ENCODE results near the gene MYT1. TPM values are rescaled to one million over a fixed set of nuclear protein-coding genes. Genes with fewer than 3 reads are reported as not detected.
A peak's percentile ranks its signal among the peaks of the same experiment; 100 is the strongest.

MYT1 gene
- total and polyA plus RNA-seq, 9 of the 15 experiments (the other 6 are each of a cell fraction or from before 2014, with no cell fraction given), result 0.02 to 0.12 (median 0.06) TPM; not detected in 4

DNA sequence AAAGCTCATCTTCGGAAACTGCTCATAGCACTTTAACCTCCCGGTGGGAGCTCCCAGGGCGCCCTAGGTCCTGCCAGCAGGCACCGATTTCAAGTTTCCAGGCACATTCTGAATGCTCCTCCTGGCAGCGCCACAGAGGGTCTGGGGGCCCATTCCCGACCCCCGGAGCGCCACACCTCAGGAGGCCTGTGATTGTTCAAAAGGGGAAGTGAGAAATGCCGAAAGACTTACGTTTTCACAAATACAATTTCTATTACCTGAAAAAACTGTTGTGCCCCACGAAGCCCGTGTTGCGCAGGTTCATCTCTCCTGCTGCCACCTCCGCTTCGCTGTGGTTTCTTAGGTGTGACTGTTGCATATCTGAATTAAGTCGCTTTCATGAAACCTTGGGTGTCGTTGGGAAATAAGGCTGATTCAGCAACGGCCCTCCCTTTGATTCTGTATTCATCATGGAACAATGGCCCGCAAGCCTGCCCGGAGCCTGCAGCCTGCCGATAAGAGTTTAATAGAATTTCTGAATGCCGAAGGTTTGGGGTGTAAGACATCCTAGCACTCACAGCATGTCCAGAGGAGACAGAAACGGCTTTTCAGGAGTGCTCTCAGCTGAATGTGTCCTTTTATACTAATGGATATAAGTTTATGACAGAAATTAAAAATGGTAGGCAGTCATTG, 1.9 kb upstream of the MYT1 start (continued):
- no peak for TF ChIP-seq ARID3A (IDR thresholded peaks at IDR 0.05; ENCODE audit: borderline replicate concordance, low read depth, low read length)
- no peak for TF ChIP-seq TCF7 (IDR thresholded peaks at IDR 0.05; ENCODE audit: borderline replicate concordance)
- no peak for TF ChIP-seq FOXP4 (CRISPR knock-in tag; IDR thresholded peaks at IDR 0.05; ENCODE audit: borderline replicate concordance)
- TF ChIP-seq, protein P1, sequence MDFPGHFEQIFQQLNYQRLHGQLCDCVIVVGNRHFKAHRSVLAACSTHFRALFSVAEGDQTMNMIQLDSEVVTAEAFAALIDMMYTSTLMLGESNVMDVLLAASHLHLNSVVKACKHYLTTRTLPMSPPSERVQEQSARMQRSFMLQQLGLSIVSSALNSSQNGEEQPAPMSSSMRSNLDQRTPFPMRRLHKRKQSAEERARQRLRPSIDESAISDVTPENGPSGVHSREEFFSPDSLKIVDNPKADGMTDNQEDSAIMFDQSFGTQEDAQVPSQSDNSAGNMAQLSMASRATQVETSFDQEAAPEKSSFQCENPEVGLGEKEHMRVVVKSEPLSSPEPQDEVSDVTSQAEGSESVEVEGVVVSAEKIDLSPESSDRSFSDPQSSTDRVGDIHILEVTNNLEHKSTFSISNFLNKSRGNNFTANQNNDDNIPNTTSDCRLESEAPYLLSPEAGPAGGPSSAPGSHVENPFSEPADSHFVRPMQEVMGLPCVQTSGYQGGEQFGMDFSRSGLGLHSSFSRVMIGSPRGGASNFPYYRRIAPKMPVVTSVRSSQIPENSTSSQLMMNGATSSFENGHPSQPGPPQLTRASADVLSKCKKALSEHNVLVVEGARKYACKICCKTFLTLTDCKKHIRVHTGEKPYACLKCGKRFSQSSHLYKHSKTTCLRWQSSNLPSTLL (IDR thresholded peaks at IDR 0.05), result no peak
- TF ChIP-seq HMG20A (CRISPR knock-in tag; conservative IDR thresholded peaks at IDR 0.05), result no peak
- no peak for TF ChIP-seq CCAR2 (IDR thresholded peaks at IDR 0.05; ENCODE audit: low read depth, low read length)
- TF ChIP-seq ZBTB33 (CRISPR knock-in tag; IDR thresholded peaks at IDR 0.05), result no peak
- no peak for TF ChIP-seq MXI1 (IDR thresholded peaks at IDR 0.05; ENCODE audit: low read depth, low read length)
- TF ChIP-seq, protein P2, sequence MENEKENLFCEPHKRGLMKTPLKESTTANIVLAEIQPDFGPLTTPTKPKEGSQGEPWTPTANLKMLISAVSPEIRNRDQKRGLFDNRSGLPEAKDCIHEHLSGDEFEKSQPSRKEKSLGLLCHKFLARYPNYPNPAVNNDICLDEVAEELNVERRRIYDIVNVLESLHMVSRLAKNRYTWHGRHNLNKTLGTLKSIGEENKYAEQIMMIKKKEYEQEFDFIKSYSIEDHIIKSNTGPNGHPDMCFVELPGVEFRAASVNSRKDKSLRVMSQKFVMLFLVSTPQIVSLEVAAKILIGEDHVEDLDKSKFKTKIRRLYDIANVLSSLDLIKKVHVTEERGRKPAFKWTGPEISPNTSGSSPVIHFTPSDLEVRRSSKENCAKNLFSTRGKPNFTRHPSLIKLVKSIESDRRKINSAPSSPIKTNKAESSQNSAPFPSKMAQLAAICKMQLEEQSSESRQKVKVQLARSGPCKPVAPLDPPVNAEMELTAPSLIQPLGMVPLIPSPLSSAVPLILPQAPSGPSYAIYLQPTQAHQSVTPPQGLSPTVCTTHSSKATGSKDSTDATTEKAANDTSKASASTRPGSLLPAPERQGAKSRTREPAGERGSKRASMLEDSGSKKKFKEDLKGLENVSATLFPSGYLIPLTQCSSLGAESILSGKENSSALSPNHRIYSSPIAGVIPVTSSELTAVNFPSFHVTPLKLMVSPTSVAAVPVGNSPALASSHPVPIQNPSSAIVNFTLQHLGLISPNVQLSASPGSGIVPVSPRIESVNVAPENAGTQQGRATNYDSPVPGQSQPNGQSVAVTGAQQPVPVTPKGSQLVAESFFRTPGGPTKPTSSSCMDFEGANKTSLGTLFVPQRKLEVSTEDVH (IDR thresholded peaks at IDR 0.05; ENCODE audit: low read depth, partially characterized antibody), result no peak
- TF ChIP-seq MAFK (IDR thresholded peaks at IDR 0.05; ENCODE audit: low read length), result no peak
- no peak for TF ChIP-seq RBM17 (IDR thresholded peaks at IDR 0.05; ENCODE audit: borderline replicate concordance, low read depth, low read length)
- peak; percentile 83; the same call in 1 of the 2 replicates for TF ChIP-seq MIER1 (IDR thresholded peaks at IDR 0.05; ENCODE audit: low read depth)
- TF ChIP-seq, protein P3, sequence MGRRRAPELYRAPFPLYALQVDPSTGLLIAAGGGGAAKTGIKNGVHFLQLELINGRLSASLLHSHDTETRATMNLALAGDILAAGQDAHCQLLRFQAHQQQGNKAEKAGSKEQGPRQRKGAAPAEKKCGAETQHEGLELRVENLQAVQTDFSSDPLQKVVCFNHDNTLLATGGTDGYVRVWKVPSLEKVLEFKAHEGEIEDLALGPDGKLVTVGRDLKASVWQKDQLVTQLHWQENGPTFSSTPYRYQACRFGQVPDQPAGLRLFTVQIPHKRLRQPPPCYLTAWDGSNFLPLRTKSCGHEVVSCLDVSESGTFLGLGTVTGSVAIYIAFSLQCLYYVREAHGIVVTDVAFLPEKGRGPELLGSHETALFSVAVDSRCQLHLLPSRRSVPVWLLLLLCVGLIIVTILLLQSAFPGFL (CRISPR knock-in tag; IDR thresholded peaks at IDR 0.05), result no peak
- no peak for TF ChIP-seq PHF8 (IDR thresholded peaks at IDR 0.05; ENCODE audit: borderline replicate concordance, low read length)
